ENCODE results near the gene MPPED2. TPM values are rescaled to one million over a fixed set of nuclear protein-coding genes. Genes with fewer than 3 reads are reported as not detected.

The MPPED2 gene
- total RNA-seq, 1 donor from 2014 or later = 0.20 TPM

- no peak for DNase-seq (ENCODE audit: low read depth in 2 of 2)
These were observed 131.6 kb downstream of the MPPED2 start for GRCh38 chr11:30454541-30454940.

DNA sequence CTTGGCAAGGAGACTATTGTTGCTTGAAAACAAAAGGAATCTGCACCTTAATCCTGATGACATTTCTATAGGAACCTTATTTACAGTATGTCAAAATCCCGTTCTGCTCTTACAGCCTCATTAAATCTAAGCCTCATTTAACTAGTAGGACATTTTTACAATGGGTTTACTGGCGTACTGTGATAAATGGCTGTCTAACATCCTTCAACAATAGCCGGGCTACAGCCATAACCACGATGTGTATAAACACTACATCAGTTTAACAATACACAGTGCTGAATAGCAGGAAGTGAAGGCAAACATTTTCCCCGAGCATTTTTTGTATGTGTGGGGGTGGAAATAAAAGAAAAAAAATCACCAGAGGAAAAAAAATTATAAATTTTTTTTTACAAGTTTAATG lies 132.0 kb downstream of the MPPED2 start:
- peak; percentile 26 to 50 for DNase-seq (ENCODE audit: low read depth in 2 of 2)

- no peak for DNase-seq (ENCODE audit: low read depth in 2 of 2)
These were observed 132.4 kb downstream of the MPPED2 start for GRCh38 chr11:30453705-30454104.

DNA sequence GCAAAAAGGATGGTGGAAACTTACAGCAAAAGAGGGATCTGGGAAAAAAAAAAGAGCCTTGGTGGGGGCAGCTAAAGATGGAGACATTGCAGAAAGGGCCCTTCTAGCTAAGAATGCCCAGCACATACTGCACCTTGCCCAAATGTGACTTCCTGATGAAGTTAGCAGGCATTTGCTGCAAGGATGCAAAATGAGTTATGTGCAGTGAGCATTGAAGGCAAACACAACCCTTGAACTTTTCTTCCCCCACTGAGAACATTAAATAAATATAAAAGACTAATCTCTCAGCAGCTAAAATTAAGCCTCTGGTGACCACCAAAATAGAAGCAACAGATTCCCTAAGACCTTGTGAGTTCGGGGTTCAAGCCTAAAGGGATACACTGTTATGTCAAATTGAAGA lies 133.3 kb downstream of the MPPED2 start:
- no peak for DNase-seq (ENCODE audit: low read depth in 2 of 2)

GRCh38 chr11:30452114-30452513 lies 134.0 kb downstream of the MPPED2 start:
- no peak for DNase-seq (ENCODE audit: low read depth in 2 of 2)

- DNase-seq (ENCODE audit: low read depth in 2 of 2) = no peak
These were observed 134.5 kb downstream of the MPPED2 start for GRCh38 chr11:30451626-30452025.

DNA sequence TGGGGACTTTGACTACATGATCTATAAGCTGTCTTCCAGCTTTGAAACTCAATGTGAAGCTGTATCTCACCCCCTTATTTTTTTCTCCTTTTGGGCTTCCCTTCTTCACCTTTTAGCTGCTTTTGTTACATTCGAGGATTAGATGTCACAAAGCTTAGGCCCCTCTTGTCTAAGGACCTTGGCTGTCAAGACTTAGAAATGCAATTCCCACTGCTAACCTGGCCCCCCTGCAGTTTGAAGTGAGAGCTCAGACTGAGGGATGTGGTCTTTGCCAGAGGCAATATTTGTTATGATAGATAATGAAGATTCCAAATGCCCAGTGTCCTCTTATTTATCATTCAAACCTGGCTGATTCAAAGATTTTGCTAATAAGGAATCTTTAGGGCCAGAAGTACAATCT lies 135.0 kb downstream of the MPPED2 start:
- no peak for DNase-seq (ENCODE audit: low read depth in 2 of 2)

DNA sequence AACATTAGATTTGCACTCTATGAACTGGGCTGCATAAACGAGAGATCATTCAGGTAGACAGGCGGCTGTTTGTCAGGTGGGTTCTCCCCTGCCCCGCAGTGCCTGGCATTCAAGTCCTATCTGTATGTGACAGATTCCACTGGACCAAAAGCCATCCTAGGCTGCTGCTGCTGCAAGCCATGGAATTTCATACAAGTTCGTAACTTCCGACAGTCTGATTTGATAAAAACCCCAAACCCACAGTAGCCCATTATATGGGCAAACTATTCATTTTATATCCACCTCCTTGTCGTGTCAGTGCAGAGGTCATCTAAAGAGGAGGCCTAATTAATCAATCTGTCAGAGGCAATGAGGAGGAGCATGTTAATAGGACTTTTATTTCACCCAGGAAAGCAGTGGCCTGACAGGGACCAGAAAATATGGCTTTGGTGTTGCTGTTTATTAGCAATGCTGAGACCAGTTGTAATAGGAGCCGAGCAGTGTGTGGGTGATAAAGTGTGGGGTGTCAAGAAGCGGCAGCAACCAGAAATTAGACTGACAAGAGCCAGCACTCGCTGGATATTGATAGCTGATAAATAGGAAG lies 139.0 kb downstream of the MPPED2 start:
- DNase-seq (ENCODE audit: low read depth in 2 of 2) = no peak

- DNase-seq (ENCODE audit: low read depth in 2 of 2) = no peak
These were observed 139.6 kb downstream of the MPPED2 start for GRCh38 chr11:30446520-30446919.

DNA sequence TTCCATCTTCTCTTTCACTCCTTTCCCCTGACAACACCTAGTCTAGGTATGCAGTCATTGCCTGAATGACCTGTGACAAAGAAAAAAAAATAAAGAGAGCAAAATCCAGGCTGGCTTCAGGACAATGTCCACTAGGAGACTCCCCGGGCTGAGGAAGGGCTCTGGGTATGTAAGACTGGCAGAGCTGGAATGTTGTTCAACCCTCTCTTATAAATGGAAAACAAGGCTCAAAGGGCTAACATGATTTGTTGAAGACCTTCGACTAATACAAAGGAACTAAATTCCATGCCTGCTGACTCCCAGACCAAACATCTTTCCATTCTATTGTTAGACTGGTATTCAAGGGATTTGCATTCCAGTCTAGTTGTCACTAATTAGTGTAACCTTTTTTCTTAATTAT lies 141.1 kb downstream of the MPPED2 start:
- DNase-seq (ENCODE audit: low read depth in 2 of 2) = no peak

DNA sequence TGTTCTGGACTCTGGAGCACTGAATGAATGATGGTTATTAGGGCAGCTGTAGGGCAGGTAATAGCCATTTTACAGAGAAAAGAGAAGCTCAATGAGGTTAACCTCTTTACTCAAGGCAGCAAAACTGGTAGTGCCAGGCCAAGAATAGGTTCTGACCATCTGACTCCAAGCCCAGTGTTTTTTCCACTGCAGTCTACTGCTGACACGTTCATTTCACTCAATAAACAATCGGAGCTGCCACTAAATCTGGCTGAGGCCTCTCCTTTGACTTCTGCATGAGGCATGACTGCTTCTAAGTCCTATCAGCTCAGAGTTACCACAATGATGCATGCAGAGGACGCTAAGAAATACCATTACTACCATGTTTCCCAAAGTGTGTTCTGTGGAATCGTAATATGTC lies 145.6 kb downstream of the MPPED2 start:
- DNase-seq (ENCODE audit: low read depth in 2 of 2) = no peak

- DNase-seq (ENCODE audit: low read depth in 2 of 2) = no peak
These were observed 149.4 kb downstream of the MPPED2 start for GRCh38 chr11:30436801-30437200.

- DNase-seq (ENCODE audit: low read depth in 2 of 2) = peak in 1 of 2 donors; percentile 1
These were observed 150.7 kb downstream of the MPPED2 start for GRCh38 chr11:30435488-30435887.

GRCh38 chr11:30434901-30435300 lies 151.3 kb downstream of the MPPED2 start:
- no peak for DNase-seq (ENCODE audit: low read depth in 2 of 2)

DNA sequence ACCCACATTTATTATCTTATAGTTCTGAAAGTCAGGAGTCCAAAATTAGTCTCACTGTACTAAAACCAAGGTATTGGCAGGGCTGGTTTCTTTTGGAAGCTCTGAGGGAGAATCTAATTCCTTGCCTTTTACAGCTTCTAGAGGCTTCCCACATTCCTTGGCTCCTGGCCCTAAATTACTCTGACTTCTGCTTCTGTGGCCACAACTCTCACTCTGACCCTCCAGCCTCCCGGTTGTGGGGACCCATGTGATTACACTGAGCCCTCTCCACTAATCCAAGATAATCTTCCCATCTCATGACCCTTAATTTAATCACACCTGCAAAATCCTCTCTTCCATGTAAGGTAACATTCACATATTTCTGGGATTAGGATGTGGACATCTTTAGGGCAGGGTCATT lies 152.3 kb downstream of the MPPED2 start:
- DNase-seq (ENCODE audit: low read depth in 2 of 2) = no peak

- DNase-seq (ENCODE audit: low read depth in 2 of 2) = no peak
These were observed 153.4 kb downstream of the MPPED2 start for GRCh38 chr11:30432716-30433115.

- DNase-seq (ENCODE audit: low read depth in 2 of 2) = no peak
These were observed 154.0 kb downstream of the MPPED2 start for GRCh38 chr11:30432178-30432577.

DNA sequence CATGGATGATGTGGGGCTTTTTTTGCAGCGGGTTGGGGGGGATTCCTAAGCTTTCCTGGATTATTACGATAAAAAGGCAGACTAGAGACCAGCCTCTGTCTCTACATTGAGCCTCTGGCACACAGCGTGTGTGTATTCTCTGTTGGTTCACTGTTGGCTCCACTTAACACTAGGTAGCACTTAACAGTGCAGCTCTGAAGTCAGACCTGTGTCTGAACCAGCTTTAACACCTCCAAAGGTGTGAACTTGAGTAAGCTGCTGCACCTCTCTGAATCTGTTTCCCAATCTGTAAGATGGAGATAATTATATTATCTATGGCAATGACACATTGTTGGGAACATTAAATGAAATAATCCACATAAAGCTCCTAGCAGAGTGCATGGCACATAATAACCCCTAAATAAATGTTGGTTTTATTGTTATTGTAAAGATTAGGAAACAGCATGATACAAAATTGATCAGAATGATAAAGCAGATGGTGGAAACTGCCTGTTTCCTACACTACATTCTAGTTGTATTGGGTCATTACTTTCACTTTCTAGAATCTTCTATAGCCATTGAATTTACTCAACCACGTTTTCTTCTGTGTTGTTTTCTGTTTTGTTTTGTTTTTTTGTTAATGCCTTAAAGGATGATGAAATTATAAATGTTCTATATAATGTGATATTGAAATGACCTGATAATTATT lies 154.9 kb downstream of the MPPED2 start:
- DNase-seq (ENCODE audit: low read depth in 2 of 2) = no peak

GRCh38 chr11:30429550-30429949 lies 156.6 kb downstream of the MPPED2 start:
- DNase-seq (ENCODE audit: low read depth in 2 of 2) = no peak

- no peak for DNase-seq (ENCODE audit: low read depth in 2 of 2)
These were observed 159.4 kb downstream of the MPPED2 start for GRCh38 chr11:30426781-30427180.

DNA sequence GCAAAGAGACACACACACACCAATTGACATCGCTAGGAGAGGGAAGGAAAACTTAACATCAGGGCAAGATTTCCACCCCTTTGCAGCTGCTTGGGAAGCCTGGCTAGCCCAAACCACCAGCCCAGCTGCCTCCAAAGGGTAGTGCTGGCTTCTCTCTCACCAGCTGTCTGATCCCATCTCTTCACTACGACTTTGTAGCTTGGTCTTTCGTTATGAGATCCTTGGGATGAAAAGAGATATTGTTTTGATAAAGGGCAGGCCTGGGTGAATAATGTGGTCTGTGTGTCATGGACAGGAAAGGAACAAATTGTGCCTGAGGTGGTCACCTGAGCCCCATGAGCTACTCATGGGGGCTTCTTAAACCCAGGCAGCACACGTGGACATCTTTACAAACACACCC lies 161.3 kb downstream of the MPPED2 start:
- DNase-seq (ENCODE audit: low read depth in 2 of 2) = no peak

DNA sequence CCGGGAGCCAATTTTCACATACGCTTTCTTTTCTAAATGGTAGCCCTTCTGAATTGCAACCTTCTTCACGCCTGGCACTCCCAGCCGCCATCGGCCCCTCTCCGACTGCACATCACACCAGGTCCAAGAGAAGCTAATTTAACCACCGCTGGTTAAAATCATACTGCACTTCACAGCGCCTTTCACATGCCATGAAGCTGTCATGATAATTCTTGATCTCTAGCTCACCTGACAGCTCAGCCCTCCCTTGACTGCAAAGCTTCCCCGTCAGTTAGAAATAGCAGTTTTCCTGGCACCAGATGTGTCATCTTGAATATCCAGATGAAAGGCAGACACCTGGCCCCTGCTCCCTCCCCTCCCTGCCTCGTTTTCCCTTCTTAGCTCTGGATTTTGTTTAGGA lies 161.8 kb downstream of the MPPED2 start:
- no peak for DNase-seq (ENCODE audit: low read depth in 2 of 2)

DNA sequence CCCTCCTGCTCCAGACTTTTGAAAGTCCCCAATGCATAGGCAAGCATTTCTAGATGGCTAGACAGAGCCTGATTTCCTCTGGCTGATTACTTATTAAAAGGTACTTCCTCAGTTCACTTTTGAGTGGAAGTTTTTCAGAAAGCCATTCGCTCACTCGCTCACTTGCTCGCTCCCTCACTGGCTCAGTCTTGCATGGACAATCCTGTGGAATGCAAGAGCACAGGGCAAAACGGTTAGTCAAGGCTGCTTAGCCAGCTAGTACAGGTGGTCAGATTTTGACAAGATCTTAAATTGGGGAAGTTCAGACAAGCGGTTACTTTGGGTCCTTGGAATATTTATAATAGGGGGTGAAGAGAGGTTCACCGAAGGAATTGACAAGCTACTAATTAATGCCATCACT lies 162.3 kb downstream of the MPPED2 start:
- no peak for DNase-seq (ENCODE audit: low read depth in 2 of 2)

- no peak for DNase-seq (ENCODE audit: low read depth in 2 of 2)
These were observed 162.9 kb downstream of the MPPED2 start for GRCh38 chr11:30423279-30423648.
